ENCODE data around the gene DLG1. TPM values are rescaled to one million over a fixed set of nuclear protein-coding genes. Genes with fewer than 3 reads are reported as not detected.

Gene DLG1
- total RNA-seq, 2 donors from 2014 or later = 59.0 to 98.2 TPM

- Histone ChIP-seq H3K27me3 (replicated peaks; ENCODE audit: insufficient read depth) (no peaks in the 10 kb centered on the region), H3K4me1 (replicated peaks) (no peaks in the 10 kb centered on the region), H3K36me3 (no peaks in the 10 kb centered on the region), H3K9me3 (no peaks in the 10 kb centered on the region), H3K4me3 (no peak overlapping the region), H3K27ac (no peak overlapping the region)
- DNase-seq (ENCODE audit: low spot score) = no peak
- TF ChIP-seq POLR2AphosphoS5 (IDR thresholded peaks at IDR 0.05) = no peak
- WGBS = 64% methylated on average over 4 of the region's 4 CpGs
- intact Hi-C loops (cut with DNase I) = loop anchor here (10.0 kb wide), 1 partner anchor 101 kb away; no protein-coding TSS in a partner anchor
These were observed 4.7 kb downstream of the DLG1 start for GRCh38 chr3:197293605-197294237.

GRCh38 chr3:197292648-197293047 lies 5.8 kb downstream of the DLG1 start:
- DNase-seq (ENCODE audit: low spot score) = no peak
- Histone ChIP-seq H3K4me3 (no peak overlapping the region), H3K27ac (no peak overlapping the region), H3K9me3 (no peaks in the 10 kb centered on the region), H3K4me1 (replicated peaks) (no peaks in the 10 kb centered on the region), H3K36me3 (no peaks in the 10 kb centered on the region), H3K27me3 (replicated peaks; ENCODE audit: insufficient read depth) (no peaks in the 10 kb centered on the region)
- 86% methylated on average over 1 of the region's 1 CpG for WGBS
- TF ChIP-seq POLR2AphosphoS5 (IDR thresholded peaks at IDR 0.05) (no peak), CTCF (IDR thresholded peaks at IDR 0.05) (no peak), POLR2A (IDR thresholded peaks at IDR 0.05) (no peak)
- intact Hi-C loops (cut with DNase I) = loop anchor here (10.0 kb wide), 1 partner anchor 102 kb away; no protein-coding TSS in a partner anchor

GRCh38 chr3:197292083-197292646 lies 6.2 kb downstream of the DLG1 start:
- DNase-seq (ENCODE audit: low spot score) = no peak
- H3K36me3 ChIP-seq = no peaks in the 10 kb centered on the region
- no peaks in the 10 kb centered on the region for H3K9me3 ChIP-seq
- intact Hi-C loops (cut with DNase I) = loop anchor here (10.0 kb wide), 1 partner anchor 103 kb away; no protein-coding TSS in a partner anchor
- H3K4me3 ChIP-seq = no peak overlapping the region
- no peaks in the 10 kb centered on the region for H3K27me3 ChIP-seq (replicated peaks; ENCODE audit: insufficient read depth)
- no peaks in the 10 kb centered on the region for H3K4me1 ChIP-seq (replicated peaks)
- TF ChIP-seq CTCF (IDR thresholded peaks at IDR 0.05) (no peak), POLR2AphosphoS5 (IDR thresholded peaks at IDR 0.05) (no peak), POLR2A (IDR thresholded peaks at IDR 0.05) (no peak)
- 82% methylated on average over 8 of the region's 8 CpGs for WGBS
- no peak overlapping the region for H3K27ac ChIP-seq

GRCh38 chr3:197289726-197290125 lies 8.7 kb downstream of the DLG1 start:
- Histone ChIP-seq H3K9me3 (no peaks in the 10 kb centered on the region), H3K4me3 (no peak overlapping the region), H3K36me3 (no peaks in the 10 kb centered on the region), H3K27me3 (replicated peaks; ENCODE audit: insufficient read depth) (no peaks in the 10 kb centered on the region), H3K4me1 (replicated peaks) (no peaks in the 10 kb centered on the region), H3K27ac (no peak overlapping the region)
- no peak for DNase-seq (ENCODE audit: low spot score)
- intact Hi-C loops (cut with DNase I) = loop anchor here (10.0 kb wide), 1 partner anchor 105 kb away; no protein-coding TSS in a partner anchor
- TF ChIP-seq POLR2A (IDR thresholded peaks at IDR 0.05) (no peak), POLR2AphosphoS5 (IDR thresholded peaks at IDR 0.05) (no peak), CTCF (IDR thresholded peaks at IDR 0.05) (no peak)

- no peak overlapping the region for H3K4me3 ChIP-seq
- no peak overlapping the region for H3K27ac ChIP-seq
- WGBS = 87% methylated on average over 2 of the region's 2 CpGs
- DNase-seq (ENCODE audit: low spot score) = no peak
- no peaks in the 10 kb centered on the region for H3K9me3 ChIP-seq
- no peak for TF ChIP-seq CTCF (IDR thresholded peaks at IDR 0.05)
- H3K27me3 ChIP-seq (replicated peaks; ENCODE audit: insufficient read depth) = no peaks in the 10 kb centered on the region
- intact Hi-C loops (cut with DNase I) = no loop called here
- H3K36me3 ChIP-seq = no peaks in the 10 kb centered on the region
- H3K4me1 ChIP-seq (replicated peaks) = no peaks in the 10 kb centered on the region
These were observed 11.7 kb downstream of the DLG1 start for GRCh38 chr3:197286678-197287077.
